A673 (cell line): ENCODE data around the gene CXCL5. TPM values are rescaled to one million over a fixed set of nuclear protein-coding genes. Genes with fewer than 3 reads are reported as not detected.
"Not testable (repeated sequence)": the region's sequence is repeated elsewhere in the genome, so short reads cannot be mapped to it uniquely, and the experiment has no call there.

ENCODE experiments used
- BruUV-seq: library from RNA; stranded (reverse); fragments of 400-500 nt; replicated peaks from 2 replicates; lab custom pipeline; 2021; lab: Mats Ljungman, UMichigan
- CTCF ChIA-PET: fragments of 300-600 bp; sonication (Branson Sonifier 250); formaldehyde crosslinking; loops from one replicate; lab custom pipeline; 2022; ENCODE audit warnings: antibody characterized with exemption; lab: Charles Lee
- POLR2A ChIA-PET: fragments of 300-600 bp; sonication (Branson Sonifier 250); formaldehyde crosslinking; loops from one replicate; lab custom pipeline; 2022; ENCODE audit warnings: antibody characterized with exemption; ENCODE audit not compliant: low non-redundant PET; lab: Charles Lee
- DNase-seq: peaks from one replicate; pipeline ENCODE4 v3.0.0-alpha.2; 2015; ENCODE audit warnings: low spot score
- H3K27ac ChIP-seq: fragments of 200-600 bp; sonication (generic); 2 replicates; pipeline ENCODE4 v1.5.1; 2016; ENCODE audit warnings: mixed run types, low read depth, mild to moderate bottlenecking, mixed read lengths, antibody characterized with exemption, low read length; ENCODE audit not compliant: poor library complexity, severe bottlenecking
- H3K27me3 ChIP-seq: fragments of 200-600 bp; sonication (generic); replicated peaks from 2 replicates; pipeline ENCODE4 v1.6.1; 2017; ENCODE audit warnings: mixed run types, low read depth, mild to moderate bottlenecking, mixed read lengths, antibody characterized with exemption, low read length; ENCODE audit not compliant: insufficient read depth, poor library complexity
- H3K36me3 ChIP-seq: fragments of 200-600 bp; sonication (generic); 2 replicates; pipeline ENCODE4 v1.6.1; 2016; ENCODE audit warnings: mixed run types, mild to moderate bottlenecking, mixed read lengths, antibody characterized with exemption, low read length; ENCODE audit not compliant: insufficient read depth, poor library complexity, severe bottlenecking
- H3K4me1 ChIP-seq: fragments of 200-600 bp; sonication (generic); 2 replicates; pipeline ENCODE4 v1.6.1; 2017; ENCODE audit warnings: mixed run types, mild to moderate bottlenecking, mixed read lengths, antibody characterized with exemption, low read length; ENCODE audit not compliant: insufficient read depth, poor library complexity, severe bottlenecking
- H3K4me3 ChIP-seq: fragments of 200-600 bp; sonication (generic); 2 replicates; pipeline ENCODE4 v1.5.1; 2016; ENCODE audit warnings: low read depth, mixed run types, mild to moderate bottlenecking, mixed read lengths, low read length; ENCODE audit not compliant: poor library complexity, severe bottlenecking
- H3K9me3 ChIP-seq: fragments of 200-600 bp; sonication (generic); 2 replicates; pipeline ENCODE4 v1.6.1; 2016; ENCODE audit warnings: mixed run types, low read depth, mild to moderate bottlenecking, mixed read lengths, antibody characterized with exemption, low read length; ENCODE audit not compliant: poor library complexity, severe bottlenecking
- EZH2 ChIP-seq: fragments of 200-600 bp; sonication (generic); IDR thresholded peaks from 2 replicates; pipeline ENCODE4 v1.6.1; 2017; ENCODE audit warnings: borderline replicate concordance, low read depth, mild to moderate bottlenecking, mixed read lengths, antibody characterized with exemption, low read length; ENCODE audit not compliant: poor library complexity, severe bottlenecking
- intact Hi-C: fragments of 100-400 bp; cut with micrococcal nuclease; formaldehyde crosslinking; loops from one replicate; pipeline ENCODE4 v1.10.0; 2022; ENCODE audit not compliant: unreplicated experiment
- total RNA-seq: library from RNA; stranded (reverse); gene quantifications from 2 replicates; pipeline ENCODE4 v1.2.3, GENCODE V29; 2021
- TF ChIP-seq, protein P1 (sequence below): fragments of 300-800, 200-600 bp; sonication (generic); conservative IDR thresholded peaks from 2 replicates; pipeline ENCODE4 v1.5.1; 2017; ENCODE audit warnings: low read depth, mild to moderate bottlenecking, antibody characterized with exemption, low read length, moderate library complexity, mixed read lengths

Gene CXCL5
- total RNA-seq, 1 experiment from 2014 or later = not detected

DNA sequence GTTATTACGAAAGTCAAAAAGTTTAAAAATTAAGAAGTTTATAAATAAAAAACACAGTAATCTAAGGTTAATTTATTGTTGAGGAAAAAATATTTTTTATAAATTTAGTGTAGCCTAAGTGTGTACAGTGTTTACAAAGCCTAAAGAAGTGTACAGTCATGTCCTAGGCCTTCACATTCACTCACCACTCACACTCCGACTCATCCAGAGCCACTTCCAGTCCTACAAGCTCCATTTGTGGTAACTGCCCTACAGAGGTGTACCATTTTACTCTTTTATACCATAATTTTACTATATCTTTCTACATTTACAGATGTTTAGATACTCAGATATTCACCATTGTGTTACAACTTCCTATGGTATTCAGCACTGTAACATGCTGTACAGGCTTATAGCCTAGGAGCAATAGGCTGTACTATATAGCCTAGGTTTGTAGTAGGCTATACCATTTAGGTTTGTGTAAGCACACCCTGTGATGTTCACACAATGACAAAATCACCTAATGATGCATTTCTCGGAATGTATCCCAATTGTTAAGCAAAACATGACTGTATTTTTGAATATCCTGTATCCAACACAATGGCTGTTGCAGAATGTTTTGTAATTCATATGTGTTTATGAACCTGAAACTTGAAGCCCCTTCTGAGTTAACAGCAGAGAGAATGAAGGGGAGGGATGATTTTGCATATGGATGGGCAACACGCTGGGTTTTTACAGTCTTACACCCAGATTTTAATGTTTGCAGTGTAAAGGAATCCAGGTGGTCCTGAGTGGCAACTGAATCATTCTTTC, 13.5 kb downstream of the CXCL5 start:
- H3K27ac ChIP-seq = no peak overlapping the region
- intact Hi-C loops = no loop called here
- DNase-seq = no peak
- ChIA-PET POLR2A (no interaction called here), CTCF (no interaction called here)
- H3K4me3 ChIP-seq = no peak overlapping the region
- TF ChIP-seq, protein P1, sequence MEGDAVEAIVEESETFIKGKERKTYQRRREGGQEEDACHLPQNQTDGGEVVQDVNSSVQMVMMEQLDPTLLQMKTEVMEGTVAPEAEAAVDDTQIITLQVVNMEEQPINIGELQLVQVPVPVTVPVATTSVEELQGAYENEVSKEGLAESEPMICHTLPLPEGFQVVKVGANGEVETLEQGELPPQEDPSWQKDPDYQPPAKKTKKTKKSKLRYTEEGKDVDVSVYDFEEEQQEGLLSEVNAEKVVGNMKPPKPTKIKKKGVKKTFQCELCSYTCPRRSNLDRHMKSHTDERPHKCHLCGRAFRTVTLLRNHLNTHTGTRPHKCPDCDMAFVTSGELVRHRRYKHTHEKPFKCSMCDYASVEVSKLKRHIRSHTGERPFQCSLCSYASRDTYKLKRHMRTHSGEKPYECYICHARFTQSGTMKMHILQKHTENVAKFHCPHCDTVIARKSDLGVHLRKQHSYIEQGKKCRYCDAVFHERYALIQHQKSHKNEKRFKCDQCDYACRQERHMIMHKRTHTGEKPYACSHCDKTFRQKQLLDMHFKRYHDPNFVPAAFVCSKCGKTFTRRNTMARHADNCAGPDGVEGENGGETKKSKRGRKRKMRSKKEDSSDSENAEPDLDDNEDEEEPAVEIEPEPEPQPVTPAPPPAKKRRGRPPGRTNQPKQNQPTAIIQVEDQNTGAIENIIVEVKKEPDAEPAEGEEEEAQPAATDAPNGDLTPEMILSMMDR = no peak
- no peak for TF ChIP-seq EZH2
- no TSS peak for BruUV-seq
- no peaks in the 10 kb centered on the region for H3K9me3 ChIP-seq
- H3K27me3 ChIP-seq = no peaks in the 10 kb centered on the region
- no peaks in the 10 kb centered on the region for H3K4me1 ChIP-seq
- H3K36me3 ChIP-seq = no peaks in the 10 kb centered on the region

DNA sequence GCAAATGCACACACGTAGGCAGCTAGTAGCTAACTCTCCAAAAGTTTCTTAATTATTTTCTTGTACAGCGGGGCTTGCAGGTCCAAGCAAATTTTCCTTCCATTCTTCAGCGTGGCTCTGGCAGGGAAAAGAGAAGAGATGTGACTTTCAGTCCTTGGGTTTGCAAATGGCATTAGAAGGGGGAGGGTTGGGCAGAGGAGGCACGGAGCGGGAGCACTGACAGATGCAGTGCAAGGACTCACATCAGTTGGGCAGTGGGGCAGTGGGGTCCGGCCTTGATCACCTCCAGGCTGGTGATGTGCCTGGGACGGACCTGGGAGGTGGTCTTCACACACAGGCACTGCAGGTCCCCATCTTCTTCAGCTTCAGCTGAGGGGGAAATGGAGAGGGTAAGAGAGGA, 17.3 kb downstream of the CXCL5 start:
- POLR2A ChIA-PET, H3K9me3 ChIP-seq, H3K27ac ChIP-seq, DNase-seq, intact Hi-C loops, H3K36me3 ChIP-seq, CTCF ChIA-PET, H3K4me1 ChIP-seq, BruUV-seq, H3K4me3 ChIP-seq, H3K27me3 ChIP-seq: not testable (repeated sequence)

DNA sequence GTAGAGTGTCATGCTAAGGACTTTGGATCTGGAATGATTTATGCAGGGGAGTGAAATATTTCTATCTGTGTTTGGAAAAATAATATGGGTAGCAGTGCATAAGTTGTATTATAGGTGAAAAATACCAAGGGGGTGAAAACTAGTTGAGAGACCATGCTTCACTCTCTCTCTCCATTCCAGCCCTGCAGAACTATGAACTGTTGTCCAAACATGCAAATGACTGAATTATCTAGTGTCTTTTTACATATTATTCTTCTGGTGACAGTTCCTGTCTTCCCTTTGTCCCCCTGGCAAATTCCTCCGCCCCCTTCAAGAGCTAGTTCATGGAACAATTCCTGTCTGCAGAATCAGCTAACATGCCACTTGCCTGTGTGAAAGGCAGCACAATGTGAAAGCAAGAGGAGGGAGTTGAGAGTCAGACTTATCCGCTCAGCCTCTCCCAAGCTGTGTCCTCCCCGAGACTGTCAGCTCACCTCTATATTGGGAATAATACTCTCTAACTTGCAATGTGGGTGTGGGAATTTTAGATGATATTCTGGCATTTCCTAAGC, 19.0 kb downstream of the CXCL5 start:
- H3K36me3 ChIP-seq = no peaks in the 10 kb centered on the region
- CTCF ChIA-PET = no interaction called here
- DNase-seq = no peak
- H3K4me1 ChIP-seq = no peaks in the 10 kb centered on the region
- H3K9me3 ChIP-seq = no peaks in the 10 kb centered on the region
- no peaks in the 10 kb centered on the region for H3K27me3 ChIP-seq
- POLR2A ChIA-PET = no interaction called here
- no peak overlapping the region for H3K27ac ChIP-seq
- no peak overlapping the region for H3K4me3 ChIP-seq
- no TSS peak for BruUV-seq
- no peak for TF ChIP-seq EZH2
- TF ChIP-seq, protein P1 = no peak
- intact Hi-C loops = no loop called here
